ENCODE measurements around the gene GPATCH4. TPM values are rescaled to one million over a fixed set of nuclear protein-coding genes. Genes with fewer than 3 reads are reported as not detected.

Gene GPATCH4
- total and polyA plus RNA-seq, 10 of the 15 experiments (the other 5 are each of a cell fraction or from before 2014, with no cell fraction given), result 35.5 to 111 (median 73.9) TPM

DNA sequence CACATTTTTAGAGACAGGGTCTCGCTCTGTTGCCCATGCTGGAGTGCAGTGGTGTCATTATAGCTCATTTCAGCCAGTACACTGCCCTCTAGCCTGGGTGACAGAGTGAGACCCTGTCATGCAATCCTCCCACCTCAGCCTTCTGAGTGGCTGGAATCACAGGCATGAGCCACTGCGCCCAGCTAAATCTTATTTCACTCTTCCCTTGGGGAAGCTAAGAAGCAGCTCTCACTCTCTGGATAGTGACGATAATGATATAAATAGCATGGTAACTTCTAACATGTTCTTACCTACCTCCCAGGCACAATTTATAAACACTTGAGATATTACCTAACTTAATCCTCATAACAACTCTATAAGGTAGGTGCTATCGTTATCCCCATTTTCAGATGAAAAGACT lies 53.8 kb downstream of the GPATCH4 start:
- ATAC-seq, result no peak; the same call in 2 of the 3 replicates

DNA sequence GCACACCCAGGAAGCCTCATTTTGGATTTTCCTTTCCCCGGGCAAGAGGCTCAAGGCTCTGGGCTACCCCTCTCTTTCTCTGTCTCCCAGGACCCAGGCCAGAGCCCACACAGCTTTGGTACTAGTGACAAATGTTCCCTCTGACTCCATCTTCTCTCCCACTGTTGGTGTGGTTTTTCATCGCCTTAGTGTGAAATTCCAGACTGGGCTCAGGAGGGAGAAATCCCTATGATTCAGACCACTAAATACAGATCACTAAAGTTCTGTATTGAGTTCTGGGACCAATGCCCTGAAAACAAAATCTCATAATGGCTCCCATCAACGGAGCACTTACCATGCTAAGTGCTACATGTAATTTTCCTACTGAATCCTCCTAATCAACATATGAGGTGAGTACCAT lies 55.0 kb downstream of the GPATCH4 start:
- RAD21 ChIA-PET (ENCODE audit: unreplicated experiment), result no interaction called here
- WGBS (ENCODE audit: insufficient coverage, insufficient replicate concordance, low lambda C conversion rate, missing lambda C conversion rate), result 100% methylated on average over 3 of the region's 3 CpGs
- CTCF ChIA-PET, result no interaction called here
- DNase-seq (ENCODE audit: low read depth, low spot score) (no peak), ATAC-seq (no peak), FAIRE-seq (no peak)
- no peak overlapping the region for H3K4me2 ChIP-seq (ENCODE audit: control insufficient read depth, insufficient read depth)
- POLR2A ChIA-PET, result no interaction called here
- TF ChIP-seq DPF2 (IDR thresholded peaks at IDR 0.05) (no peak), SUZ12 (IDR thresholded peaks at IDR 0.05; ENCODE audit: unreplicated experiment) (no peak), EGR1 (IDR thresholded peaks at IDR 0.05; ENCODE audit: borderline replicate concordance in 1 of 2, low read depth in 2 of 2, low read length in 2 of 2) (no peak), CUX1 (IDR thresholded peaks at IDR 0.05; ENCODE audit: insufficient replicate concordance, low read depth, low read length) (no peak), BCL11A (IDR thresholded peaks at IDR 0.05; ENCODE audit: low read depth, low read length) (no peak), CHD2 (IDR thresholded peaks at IDR 0.05; ENCODE audit: borderline replicate concordance, low read depth, low read length) (no peak), ATF7 (IDR thresholded peaks at IDR 0.05; ENCODE audit: low read depth) (no peak)
- BruUV-seq (replicated peaks), result no TSS peak
- no peak overlapping the region for H2AFZ ChIP-seq (ENCODE audit: control insufficient read depth, low read depth, low read length)
- H3K79me2 ChIP-seq (ENCODE audit: control insufficient read depth, insufficient read depth, low read length), result no peaks in the 10 kb centered on the region
- no peaks in the 10 kb centered on the region for H4K20me1 ChIP-seq (ENCODE audit: control insufficient read depth, insufficient read depth)
- in situ Hi-C loops (cut with MboI) (no loop called here), intact Hi-C loops (cut with micrococcal nuclease; ENCODE audit: unreplicated experiment) (no loop called here)
- no peak overlapping the region for H3K4me3 ChIP-seq
- H3K27ac ChIP-seq (ENCODE audit: control insufficient read depth, insufficient read depth), result no peak overlapping the region
- SMC1A ChIA-PET (ENCODE audit: uncharacterized antibody, unreplicated experiment), result no interaction called here
- no peaks in the 10 kb centered on the region for H3K9me3 ChIP-seq (replicated peaks; ENCODE audit: control insufficient read depth, insufficient read depth, low read length)
- H3K4me1 ChIP-seq (ENCODE audit: control insufficient read depth, insufficient read depth, low read length), result no peaks in the 10 kb centered on the region
- H3K27me3 ChIP-seq (replicated peaks in 1 of 2; ENCODE audit: control insufficient read depth in 2 of 2, insufficient read depth in 2 of 2, low read length in 1 of 2), result no peaks in the 10 kb centered on the region
- H3K9ac ChIP-seq (ENCODE audit: control insufficient read depth, insufficient read depth, low read length), result no peak overlapping the region
- H3K36me3 ChIP-seq (ENCODE audit: control insufficient read depth in 2 of 2, insufficient read depth in 2 of 2, low read length in 1 of 2), result peaks cover 0 to 2% of the 10 kb centered on the region in 2 experiments; a peak in 3 of 4 replicates

More for the DNA sequence above, 53.8 kb downstream of the GPATCH4 start:
- DNase-seq (ENCODE audit: low read depth, low spot score), result no peak
- no peaks in the 10 kb centered on the region for H4K20me1 ChIP-seq (ENCODE audit: control insufficient read depth, insufficient read depth)
- H3K27ac ChIP-seq (ENCODE audit: control insufficient read depth, insufficient read depth), result no peak overlapping the region
- no peak for FAIRE-seq
- intact Hi-C loops (cut with micrococcal nuclease; ENCODE audit: unreplicated experiment) (no loop called here), in situ Hi-C loops (cut with MboI) (no loop called here)
- no peaks in the 10 kb centered on the region for H3K4me1 ChIP-seq (ENCODE audit: control insufficient read depth, insufficient read depth, low read length)
- WGBS (ENCODE audit: insufficient coverage, insufficient replicate concordance, low lambda C conversion rate, missing lambda C conversion rate), result 67% methylated on average over 4 of the region's 4 CpGs
- no peak overlapping the region for H3K9ac ChIP-seq (ENCODE audit: control insufficient read depth, insufficient read depth, low read length)
- ChIA-PET POLR2A (interaction anchor here (0.9 kb wide), 1 partner anchor 209 kb away, joined by 5 read pairs; no protein-coding TSS in a partner anchor), CTCF (interaction anchor here (1.1 to 1.6 kb wide), 3 partner anchors 67 to 161 kb away, joined by 3 read pairs; no protein-coding TSS in a partner anchor), SMC1A (ENCODE audit: uncharacterized antibody, unreplicated experiment) (no interaction called here), RAD21 (ENCODE audit: unreplicated experiment) (no interaction called here)
- no peak overlapping the region for H3K4me2 ChIP-seq (ENCODE audit: control insufficient read depth, insufficient read depth)
- H3K27me3 ChIP-seq (replicated peaks in 1 of 2; ENCODE audit: control insufficient read depth in 2 of 2, insufficient read depth in 2 of 2, low read length in 1 of 2), result no peaks in the 10 kb centered on the region
- no TSS peak for BruUV-seq (replicated peaks)
- H3K4me3 ChIP-seq, result no peak overlapping the region
- peaks cover 0 to 2% of the 10 kb centered on the region in 2 experiments; a peak in 3 of 4 replicates for H3K36me3 ChIP-seq (ENCODE audit: control insufficient read depth in 2 of 2, insufficient read depth in 2 of 2, low read length in 1 of 2)
- no peak overlapping the region for H2AFZ ChIP-seq (ENCODE audit: control insufficient read depth, low read depth, low read length)
- no peak for TF ChIP-seq CHD4 (IDR thresholded peaks at IDR 0.05)
- TF ChIP-seq SPI1 (IDR thresholded peaks at IDR 0.05; ENCODE audit: borderline replicate concordance, insufficient read depth, low read depth, low read length), result no peak
- no peaks in the 10 kb centered on the region for H3K79me2 ChIP-seq (ENCODE audit: control insufficient read depth, insufficient read depth, low read length)
- no peaks in the 10 kb centered on the region for H3K9me3 ChIP-seq (replicated peaks; ENCODE audit: control insufficient read depth, insufficient read depth, low read length)
